Cardiac fibroblast (primary cell): ENCODE data around the gene ATXN1.

Source experiments
- DNase-seq, 2 donors: peaks; one replicate each; pipeline versions ENCODE4 v3.0.0 to v3.0.0-alpha.2; 2010; ENCODE audit warnings: low read depth in 2 of 2
- H3K4me3 ChIP-seq, 2 donors: replicated peaks in 1 of 2; 1 replicate in 1 of 2; 2 replicates in 1 of 2; pipeline ENCODE4 v1.5.1; 2011; ENCODE audit warnings: low read depth in 2 of 2, low read length in 2 of 2, mild to moderate bottlenecking in 2 of 2, moderate library complexity in 1 of 2
- CTCF ChIP-seq: IDR thresholded peaks from one replicate; pipeline ENCODE4 v1.5.1; 2011; ENCODE audit warnings: low read depth, mild to moderate bottlenecking, low read length, inconsistent platforms

Gene ATXN1

DNA sequence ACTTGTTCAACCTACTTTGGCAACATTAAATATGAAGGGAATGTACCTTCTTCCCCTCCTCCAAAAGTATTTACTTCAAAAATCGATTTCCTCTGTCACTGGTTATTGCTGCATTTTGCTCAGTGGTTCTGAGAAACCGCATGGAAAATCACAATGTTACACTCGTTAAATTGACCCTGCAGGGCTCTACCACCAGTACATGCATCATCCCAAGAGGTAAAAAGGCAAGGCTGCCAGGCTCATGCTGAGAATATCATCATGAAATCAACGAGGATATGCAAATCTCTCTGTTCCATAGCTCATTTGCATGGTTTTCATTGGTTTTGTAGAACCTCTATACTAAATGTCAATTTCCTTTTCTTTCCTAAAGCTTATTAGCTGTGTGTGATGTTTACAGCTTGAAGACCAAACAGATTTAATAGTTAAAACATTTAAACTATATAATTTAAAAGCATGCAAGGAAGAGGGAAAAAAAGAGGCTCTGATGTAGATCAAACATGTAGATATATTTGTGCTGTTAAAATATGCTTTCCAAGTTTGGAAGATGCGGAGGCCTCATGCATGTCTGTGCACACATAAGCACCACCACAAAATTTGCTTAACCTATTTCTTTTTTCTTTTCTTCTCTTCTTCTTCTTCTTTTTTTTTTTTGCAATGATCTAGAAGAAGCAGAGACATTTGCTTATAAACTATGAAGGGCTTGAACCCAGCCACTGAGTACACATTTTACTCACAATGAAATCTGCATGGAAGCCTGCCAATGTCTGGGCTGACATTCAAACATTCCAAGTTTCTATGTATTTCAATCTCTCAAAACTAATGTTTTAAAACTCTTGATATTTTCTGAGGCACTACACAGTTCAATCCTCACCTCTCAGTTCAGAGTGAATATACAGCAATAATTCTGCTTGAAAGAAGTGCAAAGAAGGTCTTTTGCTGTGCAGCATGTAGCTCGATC lies 328.9 kb downstream of the ATXN1 start:
- TF ChIP-seq CTCF, result no peak
- peak; percentile 52 to 86 for DNase-seq
- H3K4me3 ChIP-seq, result no peak overlapping the region

GRCh38 chr6:16431106-16431505 lies 330.2 kb downstream of the ATXN1 start:
- no peak overlapping the region for H3K4me3 ChIP-seq
- no peak for DNase-seq
- TF ChIP-seq CTCF, result no peak

GRCh38 chr6:16430391-16431089 lies 330.7 kb downstream of the ATXN1 start:
- TF ChIP-seq CTCF, result no peak
- peak in 1 of 2 donors; percentile 69 for DNase-seq
- no peak overlapping the region for H3K4me3 ChIP-seq

- no peak for TF ChIP-seq CTCF
- no peak overlapping the region for H3K4me3 ChIP-seq
- no peak for DNase-seq
These were observed 331.6 kb downstream of the ATXN1 start for GRCh38 chr6:16429669-16430068.

DNA sequence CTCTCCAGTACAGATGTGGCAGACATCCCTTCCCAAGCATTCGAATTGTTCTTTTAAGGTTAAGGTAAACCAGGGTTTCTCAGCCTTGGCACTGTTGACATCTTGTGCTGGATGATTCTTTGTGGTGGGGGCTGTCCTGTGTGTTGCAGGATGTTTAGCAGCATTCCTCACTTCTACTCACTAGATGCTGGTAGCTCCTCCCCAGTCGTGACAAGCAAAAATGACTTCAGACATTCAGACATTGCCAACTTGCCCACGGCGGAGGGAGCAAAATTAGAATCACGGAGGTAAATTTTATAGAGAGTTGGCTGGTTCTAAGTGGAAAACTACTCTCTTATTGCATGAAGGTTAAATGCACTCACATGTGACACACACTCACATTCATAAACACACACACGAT lies 334.1 kb downstream of the ATXN1 start:
- no peak for TF ChIP-seq CTCF
- DNase-seq, result no peak
- H3K4me3 ChIP-seq, result no peak overlapping the region

DNA sequence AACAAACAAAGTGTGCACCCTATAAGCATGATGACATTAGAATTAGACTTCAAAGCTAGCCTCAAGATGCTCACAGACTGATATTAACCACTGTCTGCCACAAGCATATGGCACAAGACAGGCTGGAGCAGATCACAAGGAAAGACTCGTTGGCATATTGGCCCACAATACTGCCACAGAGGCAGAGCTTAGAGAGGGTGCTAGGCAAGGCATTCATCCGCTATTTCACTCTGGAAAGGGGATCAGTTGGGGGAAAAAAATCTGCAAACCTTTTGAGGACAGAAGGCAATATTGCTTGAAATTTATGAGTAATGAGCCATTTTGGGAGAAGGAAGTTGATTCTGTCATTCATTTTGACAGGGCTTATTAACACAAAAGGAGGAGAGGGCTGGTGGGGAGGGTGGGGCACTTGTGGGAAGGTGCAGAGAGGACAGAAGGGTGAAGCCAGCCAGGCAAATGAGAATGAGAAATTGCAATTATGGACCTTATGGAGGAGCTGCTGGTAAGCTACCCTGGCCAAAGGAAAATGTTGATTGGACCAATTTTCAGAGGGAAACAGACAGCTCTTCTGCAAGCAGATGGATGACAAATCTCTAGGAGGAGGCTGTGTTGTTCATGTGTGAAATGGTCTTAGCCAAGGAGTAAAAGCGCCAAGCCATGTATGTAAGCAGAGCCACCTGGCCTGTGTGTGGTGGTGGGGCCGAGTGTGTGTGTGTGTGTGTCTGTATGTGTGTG lies 335.2 kb downstream of the ATXN1 start:
- TF ChIP-seq CTCF, result no peak
- no peak for DNase-seq

More for the DNA sequence above, 335.2 kb downstream of the ATXN1 start:
- no peak overlapping the region for H3K4me3 ChIP-seq
